Measurements from ENCODE around the gene CHST11. TPM values are rescaled to one million over a fixed set of nuclear protein-coding genes. Genes with fewer than 3 reads are reported as not detected.

The CHST11 gene
- total RNA-seq, 1 donor from 2014 or later = 46.2 TPM

GRCh38 chr12:104586351-104586919 lies 129.7 kb downstream of the CHST11 start:
- Histone ChIP-seq H3K27me3 (ENCODE audit: low read depth) (no peaks in the 10 kb centered on the region), H3K27ac (no peak overlapping the region), H3K4me1 (no peaks in the 10 kb centered on the region), H3K4me3 (no peak overlapping the region), H3K9me3 (no peaks in the 10 kb centered on the region), H3K36me3 (no peaks in the 10 kb centered on the region)
- TF ChIP-seq CTCF (IDR thresholded peaks at IDR 0.05) = no peak
- ATAC-seq = no peak
- intact Hi-C loops (cut with DNase I) = no loop called here
- no peak for DNase-seq

DNA sequence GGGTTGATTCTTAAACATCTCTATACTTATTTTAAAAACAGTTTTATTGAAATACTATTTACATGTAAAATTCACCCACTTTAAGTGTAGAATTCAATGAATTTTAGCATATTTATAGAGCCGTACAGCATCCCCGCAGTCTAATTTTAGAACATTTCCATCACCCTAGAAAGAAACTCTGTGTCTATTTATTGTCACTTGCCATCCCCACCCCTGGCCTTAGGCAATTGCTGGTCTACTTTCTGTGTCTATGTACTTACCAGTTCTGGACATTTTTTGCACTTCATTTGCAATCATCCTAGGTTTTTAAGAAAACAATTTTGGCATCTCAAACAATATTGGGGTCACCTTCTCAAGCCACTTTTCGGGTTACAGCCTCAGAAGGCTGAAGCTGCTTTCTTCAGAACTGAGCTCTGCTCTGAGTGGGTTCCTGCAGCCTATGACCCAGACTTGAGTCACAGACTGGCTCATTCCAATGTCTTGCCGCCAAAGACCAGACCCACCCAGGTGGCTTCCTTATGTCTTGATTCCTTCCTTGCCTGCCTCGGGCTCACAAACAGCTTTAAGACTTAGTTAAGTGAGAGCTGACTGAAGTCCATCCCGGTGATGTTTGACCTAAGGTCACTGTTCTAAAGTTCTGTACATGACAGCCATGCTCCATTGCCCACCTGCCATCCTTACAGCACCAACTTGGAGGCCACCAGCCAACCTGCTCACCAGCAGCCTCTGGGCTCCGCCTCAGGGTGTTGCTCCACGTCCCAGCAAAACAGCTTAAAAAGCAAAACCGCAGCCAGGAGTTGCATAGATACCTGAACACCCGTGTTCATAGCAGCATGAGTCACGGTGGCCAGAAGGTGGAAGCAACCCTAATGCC lies 131.5 kb downstream of the CHST11 start:
- H3K9me3 ChIP-seq = no peaks in the 10 kb centered on the region
- DNase-seq (no peak), ATAC-seq (no peak)
- H3K27ac ChIP-seq = no peak overlapping the region
- TF ChIP-seq CTCF (IDR thresholded peaks at IDR 0.05) = no peak
- H3K36me3 ChIP-seq = no peaks in the 10 kb centered on the region
- no peaks in the 10 kb centered on the region for H3K27me3 ChIP-seq (ENCODE audit: low read depth)
- H3K4me3 ChIP-seq = no peak overlapping the region
- no peaks in the 10 kb centered on the region for H3K4me1 ChIP-seq
- intact Hi-C loops (cut with DNase I) = no loop called here

DNA sequence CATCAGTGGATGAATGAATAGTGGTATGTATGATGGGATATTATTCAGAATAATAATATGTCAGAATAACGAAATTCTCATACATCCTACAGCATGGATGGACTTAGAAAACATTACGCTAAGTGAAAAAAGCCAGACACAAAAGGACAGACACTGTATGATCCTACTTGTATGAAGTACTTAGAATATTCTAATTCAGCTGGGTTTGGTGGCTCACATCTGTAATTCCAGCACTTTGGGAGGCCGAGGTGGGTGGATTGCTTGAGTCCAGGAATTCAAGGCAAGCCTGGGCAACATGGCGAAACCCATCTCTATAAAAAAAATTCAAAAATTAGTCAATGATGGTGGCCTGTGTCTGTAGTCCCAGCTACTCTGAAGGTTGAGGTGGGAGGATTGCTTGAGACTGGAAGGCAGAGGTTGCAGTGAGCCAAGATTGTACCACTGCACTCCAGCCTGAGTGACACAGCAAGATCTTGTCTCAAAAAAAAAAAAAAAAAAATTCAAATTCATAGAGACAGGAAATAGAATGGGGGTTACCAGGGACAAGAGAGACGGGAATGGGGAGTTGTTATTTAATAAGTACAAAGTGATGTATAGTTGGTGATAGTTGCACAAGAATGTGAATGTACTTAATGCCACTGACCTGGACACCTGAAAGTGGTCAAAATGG lies 132.3 kb downstream of the CHST11 start:
- DNase-seq (no peak), ATAC-seq (no peak)
- intact Hi-C loops (cut with DNase I) = no loop called here
- no peaks in the 10 kb centered on the region for H3K36me3 ChIP-seq
- H3K9me3 ChIP-seq = no peaks in the 10 kb centered on the region
- no peak overlapping the region for H3K27ac ChIP-seq
- no peak for TF ChIP-seq CTCF (IDR thresholded peaks at IDR 0.05)
- H3K27me3 ChIP-seq (ENCODE audit: low read depth) = no peaks in the 10 kb centered on the region
- H3K4me1 ChIP-seq = no peaks in the 10 kb centered on the region
- H3K4me3 ChIP-seq = no peak overlapping the region

DNA sequence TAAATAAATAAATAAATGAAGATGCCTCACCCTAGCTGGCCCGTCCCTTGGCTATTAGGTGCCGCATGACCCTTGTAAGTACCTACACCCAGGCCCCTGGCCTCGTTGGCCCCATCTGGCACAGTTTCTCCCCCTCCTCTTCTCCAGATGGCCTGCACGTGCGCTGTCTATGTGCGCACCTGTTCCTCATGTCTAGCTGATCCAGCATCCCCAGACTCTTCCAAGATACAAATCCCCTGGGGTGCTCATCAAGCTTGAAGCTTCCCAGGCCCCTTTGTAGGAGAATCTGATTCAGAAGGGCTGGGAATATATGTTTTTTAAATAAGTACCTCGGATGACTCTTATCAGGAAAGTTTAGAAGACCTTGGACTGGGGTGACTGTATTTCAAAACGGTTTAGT lies 133.3 kb downstream of the CHST11 start:
- H3K4me1 ChIP-seq = no peaks in the 10 kb centered on the region
- no peak for TF ChIP-seq CTCF (IDR thresholded peaks at IDR 0.05)
- H3K4me3 ChIP-seq = no peak overlapping the region
- H3K36me3 ChIP-seq = no peaks in the 10 kb centered on the region
- H3K9me3 ChIP-seq = no peaks in the 10 kb centered on the region
- no peak overlapping the region for H3K27ac ChIP-seq
- intact Hi-C loops (cut with DNase I) = no loop called here
- no peak for DNase-seq
- no peaks in the 10 kb centered on the region for H3K27me3 ChIP-seq (ENCODE audit: low read depth)
- no peak for ATAC-seq

- H3K36me3 ChIP-seq = no peaks in the 10 kb centered on the region
- ATAC-seq = no peak
- H3K27me3 ChIP-seq (ENCODE audit: low read depth) = no peaks in the 10 kb centered on the region
- DNase-seq = no peak
- no peak overlapping the region for H3K27ac ChIP-seq
- H3K4me3 ChIP-seq = no peak overlapping the region
- H3K4me1 ChIP-seq = peaks cover 9% of the 10 kb centered on the region
- intact Hi-C loops (cut with DNase I) = no loop called here
- H3K9me3 ChIP-seq = no peaks in the 10 kb centered on the region
- TF ChIP-seq CTCF (IDR thresholded peaks at IDR 0.05) = no peak
Observed at GRCh38 chr12:104591257-104591885, 134.6 kb downstream of the CHST11 start.

Data from lower lobe of right lung (tissue), 2 donors.